Fibroblast of lung (primary cell): Measurements from ENCODE around the gene MTM1. TPM values are rescaled to one million over a fixed set of nuclear protein-coding genes. Genes with fewer than 3 reads are reported as not detected.

ENCODE experiments used
- DNase-seq, 2 donors: peaks; one replicate each; pipeline versions ENCODE4 v3.0.0 to v3.0.0-alpha.2; 2010; ENCODE audit warnings: low read depth in 2 of 2
- H2AFZ ChIP-seq: 2 replicates; pipeline ENCODE4 v1.5.1; 2012; ENCODE audit warnings: low read length, control low read depth, inconsistent platforms
- H3K27ac ChIP-seq: 2 replicates; pipeline ENCODE4 v1.5.1; 2011; ENCODE audit warnings: low read length, control low read depth; ENCODE audit not compliant: insufficient read depth
- H3K27me3 ChIP-seq: 2 replicates; pipeline ENCODE4 v1.5.1; 2011; ENCODE audit warnings: mild to moderate bottlenecking, low read length; ENCODE audit not compliant: control insufficient read depth, insufficient read depth
- H3K36me3 ChIP-seq: 2 replicates; pipeline ENCODE4 v1.5.1; 2011; ENCODE audit warnings: low read length; ENCODE audit not compliant: control insufficient read depth, insufficient read depth
- H3K4me1 ChIP-seq: 2 replicates; pipeline ENCODE4 v1.5.1; 2011; ENCODE audit warnings: low read length; ENCODE audit not compliant: control insufficient read depth, insufficient read depth; ENCODE audit errors: extremely low read depth
- H3K4me2 ChIP-seq: 2 replicates; pipeline ENCODE4 v1.5.1; 2011; ENCODE audit warnings: low read length, control low read depth; ENCODE audit not compliant: insufficient read depth; ENCODE audit errors: extremely low read depth
- H3K4me3 ChIP-seq, 4 experiments: fragments of 200-600 bp in 1 of 4; sonication (generic) in 1 of 4; replicated peaks in 1 of 4; 2 replicates each; pipeline ENCODE4 v1.5.1; 2011 to 2016; ENCODE audit warnings: low read length in 4 of 4, low read depth in 3 of 4, mild to moderate bottlenecking in 3 of 4, control low read depth in 2 of 4, inconsistent platforms in 1 of 4, mixed read lengths in 1 of 4; ENCODE audit not compliant: insufficient read depth in 1 of 4; ENCODE audit errors: control extremely low read depth in 1 of 4
- H3K79me2 ChIP-seq: 2 replicates; pipeline ENCODE4 v1.5.1; 2012; ENCODE audit warnings: mild to moderate bottlenecking, low read length, inconsistent platforms; ENCODE audit not compliant: control insufficient read depth, insufficient read depth
- H3K9ac ChIP-seq: 2 replicates; pipeline ENCODE4 v1.5.1; 2011; ENCODE audit warnings: mild to moderate bottlenecking, low read length, control low read depth; ENCODE audit not compliant: insufficient read depth
- H3K9me3 ChIP-seq: 2 replicates; pipeline ENCODE4 v1.5.1; 2012; ENCODE audit warnings: low read depth, low read length; ENCODE audit not compliant: control insufficient read depth, insufficient read depth
- H4K20me1 ChIP-seq: 2 replicates; pipeline ENCODE4 v1.5.1; 2011; ENCODE audit warnings: low read length; ENCODE audit not compliant: control insufficient read depth, insufficient read depth; ENCODE audit errors: extremely low read depth
- CTCF ChIP-seq, 2 donors: IDR thresholded peaks in 1 of 2; conservative IDR thresholded peaks in 1 of 2; 1 replicate in 1 of 2; 2 replicates in 1 of 2; pipeline ENCODE4 v1.5.1; 2011 to 2012; ENCODE audit warnings: low read length in 2 of 2, control low read depth in 1 of 2, inconsistent platforms in 1 of 2, low read depth in 1 of 2, mild to moderate bottlenecking in 1 of 2
- EZH2 ChIP-seq: IDR thresholded peaks from 2 replicates; pipeline ENCODE4 v1.5.1; 2012; ENCODE audit warnings: low read length, control low read depth, mild to moderate bottlenecking; ENCODE audit errors: missing control alignments
- polyA plus RNA-seq, 2 donors: library from polyadenylated mRNA; depleted of rRNA in 1 of 2; stranded (reverse) in 1 of 2; unstranded in 1 of 2; fragments of >200 nt; gene quantifications; 2 replicates each; pipeline ENCODE4 v1.2.1, GENCODE V29; 2011 to 2012; ENCODE audit warnings: missing spikeins in 1 of 2
- total RNA-seq: library from RNA; depleted of rRNA; stranded (reverse); fragments of >200 nt; gene quantifications from 2 replicates; pipeline ENCODE4 v1.2.1, GENCODE V29; 2014

The MTM1 gene
- total and polyA plus RNA-seq, 2 donors (not counting 1 experiment from before 2014, with no cell fraction given) = 5.0 to 15.2 TPM

DNA sequence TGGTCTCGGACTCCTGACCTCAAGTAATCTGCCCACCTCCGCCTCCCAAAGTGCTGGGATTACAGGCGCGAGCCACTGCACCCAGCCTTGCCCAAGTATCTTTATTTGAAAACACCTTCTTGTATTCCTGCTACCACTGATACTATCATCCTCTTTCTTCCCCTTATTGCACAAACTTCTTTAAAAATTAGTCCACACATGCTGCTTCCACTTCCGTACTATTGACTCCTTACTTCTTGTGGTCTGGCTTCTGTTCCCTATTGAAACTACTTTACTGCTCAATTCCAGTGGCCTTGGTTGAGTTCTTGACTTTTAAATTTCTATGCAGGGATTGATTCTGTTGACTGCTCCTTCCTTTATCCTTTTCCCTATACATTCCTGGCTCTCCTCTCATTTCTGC, 38.8 kb downstream of the MTM1 start:
- no peak for TF ChIP-seq CTCF (conservative IDR thresholded peaks at IDR 0.05 in 1 of 2, IDR thresholded peaks at IDR 0.05 in 1 of 2; ENCODE audit: low read depth in 1 of 2, low read length in 2 of 2)
- no peak for TF ChIP-seq EZH2
- Histone ChIP-seq H3K79me2 (no peaks in the 10 kb centered on the region), H3K4me1 (no peaks in the 10 kb centered on the region), H3K9ac (no peak overlapping the region), H3K9me3 (no peaks in the 10 kb centered on the region), H3K4me2 (no peak overlapping the region), H3K36me3 (no peaks in the 10 kb centered on the region), H3K27me3 (no peaks in the 10 kb centered on the region), H3K27ac (no peak overlapping the region), H2AFZ (no peak overlapping the region), H4K20me1 (no peaks in the 10 kb centered on the region), H3K4me3 (no peak overlapping the region)
- DNase-seq = no peak

GRCh38 chrX:150610043-150610442, 41.6 kb downstream of the MTM1 start:
- H2AFZ ChIP-seq = no peak overlapping the region
- H3K4me2 ChIP-seq = no peak overlapping the region
- no peaks in the 10 kb centered on the region for H3K36me3 ChIP-seq
- no peaks in the 10 kb centered on the region for H3K27me3 ChIP-seq
- no peaks in the 10 kb centered on the region for H3K79me2 ChIP-seq
- no peak overlapping the region for H3K9ac ChIP-seq
- no peak overlapping the region for H3K27ac ChIP-seq
- TF ChIP-seq CTCF (conservative IDR thresholded peaks at IDR 0.05 in 1 of 2, IDR thresholded peaks at IDR 0.05 in 1 of 2; ENCODE audit: low read depth in 1 of 2, low read length in 2 of 2) = no peak
- no peaks in the 10 kb centered on the region for H3K9me3 ChIP-seq
- H3K4me1 ChIP-seq = no peaks in the 10 kb centered on the region
- no peak for DNase-seq
- no peaks in the 10 kb centered on the region for H4K20me1 ChIP-seq
- H3K4me3 ChIP-seq = no peak overlapping the region

GRCh38 chrX:150610446-150610845, 42.0 kb downstream of the MTM1 start:
- Histone ChIP-seq H3K4me1 (no peaks in the 10 kb centered on the region), H2AFZ (no peak overlapping the region), H3K79me2 (no peaks in the 10 kb centered on the region), H3K4me3 (no peak overlapping the region), H4K20me1 (no peaks in the 10 kb centered on the region), H3K27me3 (no peaks in the 10 kb centered on the region), H3K9me3 (no peaks in the 10 kb centered on the region), H3K27ac (no peak overlapping the region), H3K36me3 (no peaks in the 10 kb centered on the region), H3K4me2 (no peak overlapping the region), H3K9ac (no peak overlapping the region)
- no peak for TF ChIP-seq EZH2
- no peak for TF ChIP-seq CTCF (conservative IDR thresholded peaks at IDR 0.05 in 1 of 2, IDR thresholded peaks at IDR 0.05 in 1 of 2; ENCODE audit: low read depth in 1 of 2, low read length in 2 of 2)
- peak in 1 of 2 donors; percentile 25 for DNase-seq
